Neural progenitor cell (in vitro differentiated cells): Measurements from ENCODE around the gene NBDY.

Experiments used
- CTCF ChIP-seq: fragments of 200-600 bp; sonication (generic); IDR thresholded peaks from 2 replicates; pipeline ENCODE4 v1.5.1; 2017; ENCODE audit warnings: antibody characterized with exemption, mild to moderate bottlenecking
- EZH2 ChIP-seq: fragments of 200-600 bp; sonication (generic); IDR thresholded peaks from 2 replicates; pipeline ENCODE4 v1.6.1; 2017; ENCODE audit warnings: antibody characterized with exemption, mild to moderate bottlenecking, moderate library complexity
- EZH2phosphoT487 ChIP-seq: fragments of 200-600 bp; sonication (generic); IDR thresholded peaks from 2 replicates; pipeline ENCODE4 v1.6.1; 2017; ENCODE audit warnings: antibody characterized with exemption

GRCh38 chrX:56788717-56789122 is 59.7 kb downstream of the NBDY start:
- TF ChIP-seq CTCF (no peak), EZH2 (no peak), EZH2phosphoT487 (no peak)
